WTC11 (cell line): ENCODE measurements around the gene TBCB.

ENCODE experiments used
- CREB1 ChIP-seq: sonication (generic); formaldehyde crosslinking; IDR thresholded peaks from 2 replicates; pipeline ENCODE4 v1.8.0; 2023; ENCODE audit warnings: mild to moderate bottlenecking, missing genetic modification reagents
- MYBL2 ChIP-seq: sonication (generic); formaldehyde crosslinking; IDR thresholded peaks from 2 replicates; pipeline ENCODE4 v1.8.1; 2023; ENCODE audit warnings: mild to moderate bottlenecking, moderate library complexity, missing genetic modification reagents
- RELA ChIP-seq: sonication (generic); formaldehyde crosslinking; IDR thresholded peaks from 2 replicates; pipeline ENCODE4 v1.8.1; 2022; ENCODE audit warnings: missing genetic modification reagents, mild to moderate bottlenecking, borderline replicate concordance
- TCF7 ChIP-seq: sonication (generic); formaldehyde crosslinking; IDR thresholded peaks from 2 replicates; pipeline ENCODE4 v1.8.0; 2022; ENCODE audit warnings: mild to moderate bottlenecking, low read depth, missing genetic modification reagents, moderate library complexity
- ZNF232 ChIP-seq: sonication (generic); formaldehyde crosslinking; IDR thresholded peaks from 2 replicates; pipeline ENCODE4 v1.8.0; 2022; ENCODE audit warnings: mild to moderate bottlenecking, missing genetic modification reagents
- TF ChIP-seq, protein P1 (sequence below): fragments of 200-600 bp; IDR thresholded peaks from 2 replicates; pipeline ENCODE4 v1.8.0; 2022; ENCODE audit warnings: antibody characterized with exemption
- TF ChIP-seq, protein P2 (sequence below): sonication (generic); formaldehyde crosslinking; IDR thresholded peaks from 2 replicates; pipeline ENCODE4 v1.8.1; 2023; ENCODE audit warnings: mild to moderate bottlenecking, missing genetic modification reagents, moderate library complexity

DNA sequence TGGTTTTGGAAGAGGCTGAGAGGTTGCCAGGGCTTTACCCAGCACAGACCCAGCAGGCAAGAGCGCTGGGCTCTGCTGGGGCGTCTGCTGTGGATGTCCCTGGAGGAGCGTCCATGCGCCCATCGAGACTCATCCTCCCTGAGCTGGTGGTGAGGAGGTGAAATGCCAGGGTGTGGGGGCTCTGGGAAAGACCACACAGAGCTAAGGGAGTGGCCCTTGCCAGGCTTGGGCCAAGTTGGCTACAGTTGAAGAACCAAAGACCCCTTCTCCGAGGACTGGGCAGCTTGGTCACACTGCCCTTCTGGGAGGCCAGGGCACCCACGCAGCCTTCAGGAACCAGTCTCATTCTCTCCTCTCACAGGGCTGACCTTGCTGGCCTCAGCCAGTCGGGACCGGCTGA is 28.9 kb upstream of the TBCB start:
- TF ChIP-seq MYBL2 (CRISPR knock-in tag) = no peak
- TF ChIP-seq, protein P1, sequence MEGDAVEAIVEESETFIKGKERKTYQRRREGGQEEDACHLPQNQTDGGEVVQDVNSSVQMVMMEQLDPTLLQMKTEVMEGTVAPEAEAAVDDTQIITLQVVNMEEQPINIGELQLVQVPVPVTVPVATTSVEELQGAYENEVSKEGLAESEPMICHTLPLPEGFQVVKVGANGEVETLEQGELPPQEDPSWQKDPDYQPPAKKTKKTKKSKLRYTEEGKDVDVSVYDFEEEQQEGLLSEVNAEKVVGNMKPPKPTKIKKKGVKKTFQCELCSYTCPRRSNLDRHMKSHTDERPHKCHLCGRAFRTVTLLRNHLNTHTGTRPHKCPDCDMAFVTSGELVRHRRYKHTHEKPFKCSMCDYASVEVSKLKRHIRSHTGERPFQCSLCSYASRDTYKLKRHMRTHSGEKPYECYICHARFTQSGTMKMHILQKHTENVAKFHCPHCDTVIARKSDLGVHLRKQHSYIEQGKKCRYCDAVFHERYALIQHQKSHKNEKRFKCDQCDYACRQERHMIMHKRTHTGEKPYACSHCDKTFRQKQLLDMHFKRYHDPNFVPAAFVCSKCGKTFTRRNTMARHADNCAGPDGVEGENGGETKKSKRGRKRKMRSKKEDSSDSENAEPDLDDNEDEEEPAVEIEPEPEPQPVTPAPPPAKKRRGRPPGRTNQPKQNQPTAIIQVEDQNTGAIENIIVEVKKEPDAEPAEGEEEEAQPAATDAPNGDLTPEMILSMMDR = no peak
- no peak for TF ChIP-seq CREB1 (CRISPR knock-in tag)
- no peak for TF ChIP-seq RELA (CRISPR knock-in tag)
- no peak for TF ChIP-seq ZNF232 (CRISPR knock-in tag)
- TF ChIP-seq, protein P2, sequence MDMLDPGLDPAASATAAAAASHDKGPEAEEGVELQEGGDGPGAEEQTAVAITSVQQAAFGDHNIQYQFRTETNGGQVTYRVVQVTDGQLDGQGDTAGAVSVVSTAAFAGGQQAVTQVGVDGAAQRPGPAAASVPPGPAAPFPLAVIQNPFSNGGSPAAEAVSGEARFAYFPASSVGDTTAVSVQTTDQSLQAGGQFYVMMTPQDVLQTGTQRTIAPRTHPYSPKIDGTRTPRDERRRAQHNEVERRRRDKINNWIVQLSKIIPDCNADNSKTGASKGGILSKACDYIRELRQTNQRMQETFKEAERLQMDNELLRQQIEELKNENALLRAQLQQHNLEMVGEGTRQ (CRISPR knock-in tag) = no peak
- no peak for TF ChIP-seq TCF7 (CRISPR knock-in tag)
